ENCODE results near the gene XDH. TPM values are rescaled to one million over a fixed set of nuclear protein-coding genes. Genes with fewer than 3 reads are reported as not detected.

The XDH gene
- total RNA-seq = 0.14 TPM in 1 of 2 replicates, not detected in the other

DNA sequence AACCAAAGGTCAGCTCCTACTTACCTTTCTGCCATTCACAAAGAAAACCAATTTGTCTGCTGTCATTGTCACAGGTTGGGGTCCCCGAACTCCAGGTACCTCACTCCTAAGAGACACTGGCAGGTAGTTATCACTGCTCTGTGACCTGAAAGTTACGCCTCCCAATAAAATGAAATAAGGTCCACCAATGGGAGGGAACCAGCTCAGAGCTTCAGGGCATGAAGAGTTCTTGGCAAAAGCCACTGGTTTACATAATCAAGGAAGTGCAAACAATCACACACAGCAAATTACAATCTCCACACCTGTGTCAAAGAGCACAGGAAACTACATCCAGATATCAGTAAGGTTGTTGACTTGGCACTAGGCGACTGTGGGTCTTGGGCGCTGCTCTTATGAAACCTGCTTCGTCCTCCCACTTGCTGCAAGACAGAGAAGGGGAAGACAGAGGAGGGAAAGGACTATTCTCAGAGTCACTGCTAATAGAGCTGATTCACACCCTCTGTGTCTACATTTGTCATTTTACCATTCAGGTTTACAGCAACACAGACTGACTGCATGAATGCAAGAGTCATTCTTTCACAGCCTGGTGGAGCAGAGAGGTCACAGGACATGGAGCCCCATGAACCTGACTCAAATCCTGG lies at the start of gene XDH:
Gene XDH, minus strand, starts transcription at position 142 of the 641 bp plus-strand sequence. Its CDS starts 76 bp downstream, at position 66.

Other genes with a start within 250 kb of the XDH start
- gene CAPN14, start 197.2 kb downstream of the XDH start, total RNA-seq = under 0.01 and 0.09 TPM in 2 replicates
- 14.2 and 15.0 TPM in 2 replicates for gene EHD3, start 180.6 kb downstream of the XDH start, total RNA-seq
- not detected in 2 replicates for gene SRD5A2, start 166.2 kb upstream of the XDH start, total RNA-seq

Measured in smooth muscle cell of bladder (primary cell).